Measurements from ENCODE around the gene RGS8. TPM values are rescaled to one million over a fixed set of nuclear protein-coding genes. Genes with fewer than 3 reads are reported as not detected.

RGS8 gene
- total and polyA plus RNA-seq, 2 experiments from 2014 or later, result not detected

DNA sequence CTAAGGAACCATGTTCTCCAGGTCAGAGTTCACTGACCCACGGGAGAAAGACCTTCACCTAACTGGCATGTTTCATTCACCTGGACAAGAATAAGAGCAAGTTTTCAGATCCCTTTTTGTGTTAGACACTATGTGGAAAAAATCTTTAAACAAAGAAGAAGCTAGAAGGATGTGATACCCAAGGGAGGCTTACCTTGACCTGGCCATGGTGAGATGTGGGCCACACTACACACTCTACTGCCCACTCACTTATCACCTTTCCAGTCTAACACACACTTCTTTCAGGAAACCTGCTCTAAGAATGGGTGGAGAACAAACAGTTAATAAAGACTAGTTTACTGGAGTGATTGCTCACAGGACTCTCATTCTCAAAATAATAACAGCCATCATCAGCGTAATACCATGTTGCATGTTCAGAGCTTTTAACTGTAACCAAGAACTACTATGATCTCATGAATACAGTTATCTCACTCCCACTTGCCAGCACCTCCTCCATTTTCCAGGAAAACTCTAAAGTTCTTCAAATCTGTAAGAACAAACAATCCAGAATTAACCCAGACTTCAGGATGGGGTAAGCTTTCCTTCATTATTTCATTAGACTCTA, 1.4 kb downstream of the RGS8 start:
- no peaks in the 10 kb centered on the region for H3K9me3 ChIP-seq (ENCODE audit: low read depth)
- H3K79me2 ChIP-seq (ENCODE audit: insufficient read depth), result no peaks in the 10 kb centered on the region
- H3K36me3 ChIP-seq (ENCODE audit: low read depth), result no peaks in the 10 kb centered on the region
- peaks cover 21% of the 10 kb centered on the region for H3K27me3 ChIP-seq (replicated peaks; ENCODE audit: insufficient read depth)
- in situ Hi-C loops (cut with MboI), result no loop called here
- DNase-seq, result no peak
- no peaks in the 10 kb centered on the region for H4K20me1 ChIP-seq (ENCODE audit: insufficient read depth)
- H3K9me2 ChIP-seq (ENCODE audit: insufficient read depth), result no peaks in the 10 kb centered on the region
- 42% methylated on average over 2 of the region's 2 CpGs for WGBS, 2 experiments (ENCODE audit: low coverage in 1 of 2, low lambda C conversion rate in 2 of 2, missing lambda C conversion rate in 2 of 2)
- TF ChIP-seq EZH2 (IDR thresholded peaks at IDR 0.05; ENCODE audit: insufficient read depth, poor library complexity, severe bottlenecking), result no peak
- no peak overlapping the region for H3K4me2 ChIP-seq (ENCODE audit: unreplicated experiment)
- H3K4me3 ChIP-seq, result no peak overlapping the region
- H3K27ac ChIP-seq, result no peak overlapping the region
- H3K4me1 ChIP-seq (ENCODE audit: insufficient read depth), result no peaks in the 10 kb centered on the region
- no peak overlapping the region for H3K9ac ChIP-seq
- H2AFZ ChIP-seq, result no peak overlapping the region
- H3F3A ChIP-seq (ENCODE audit: insufficient read depth), result no peaks in the 10 kb centered on the region

DNA sequence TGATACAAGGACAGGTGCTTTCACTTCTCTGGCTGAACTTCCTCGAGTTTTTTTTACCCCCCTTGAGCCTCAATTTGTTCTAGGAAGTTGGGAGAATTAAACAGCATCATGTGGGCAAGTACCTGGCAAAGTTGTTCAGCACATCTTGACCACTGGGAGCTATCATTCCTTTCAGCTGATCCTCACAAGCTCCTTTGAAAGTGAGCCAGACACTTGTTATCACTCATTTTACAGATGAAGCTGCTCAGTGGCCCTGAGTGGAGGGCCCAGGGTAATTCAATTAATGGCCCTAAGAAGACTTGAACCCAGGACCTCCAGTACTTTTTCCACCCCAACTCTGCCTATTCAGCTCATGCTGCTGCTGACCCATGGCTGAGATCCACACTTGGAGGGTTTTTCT, 2.0 kb downstream of the RGS8 start:
- H3K4me2 ChIP-seq (ENCODE audit: unreplicated experiment), result no peak overlapping the region
- no peaks in the 10 kb centered on the region for H3K9me2 ChIP-seq (ENCODE audit: insufficient read depth)
- H4K20me1 ChIP-seq (ENCODE audit: insufficient read depth), result no peaks in the 10 kb centered on the region
- in situ Hi-C loops (cut with MboI), result no loop called here
- no peaks in the 10 kb centered on the region for H3K9me3 ChIP-seq (ENCODE audit: low read depth)
- DNase-seq, result no peak
- no peak overlapping the region for H3K4me3 ChIP-seq
- H3K27me3 ChIP-seq (replicated peaks; ENCODE audit: insufficient read depth), result peaks cover 24% of the 10 kb centered on the region
- TF ChIP-seq EZH2 (IDR thresholded peaks at IDR 0.05; ENCODE audit: insufficient read depth, poor library complexity, severe bottlenecking) (no peak), EZH2phosphoT487 (IDR thresholded peaks at IDR 0.05; ENCODE audit: insufficient read depth, low read depth) (no peak)
- H3K79me2 ChIP-seq (ENCODE audit: insufficient read depth), result no peaks in the 10 kb centered on the region
- H3K4me1 ChIP-seq (ENCODE audit: insufficient read depth), result no peaks in the 10 kb centered on the region
- H3F3A ChIP-seq (ENCODE audit: insufficient read depth), result no peaks in the 10 kb centered on the region
- no peak overlapping the region for H3K27ac ChIP-seq
- WGBS, 2 experiments (ENCODE audit: low coverage in 1 of 2, low lambda C conversion rate in 2 of 2, missing lambda C conversion rate in 2 of 2), result 0 to 3% methylated on average over 1 of the region's 1 CpG
- no peak overlapping the region for H3K9ac ChIP-seq
- H2AFZ ChIP-seq, result no peak overlapping the region
- H3K36me3 ChIP-seq (ENCODE audit: low read depth), result no peaks in the 10 kb centered on the region

DNA sequence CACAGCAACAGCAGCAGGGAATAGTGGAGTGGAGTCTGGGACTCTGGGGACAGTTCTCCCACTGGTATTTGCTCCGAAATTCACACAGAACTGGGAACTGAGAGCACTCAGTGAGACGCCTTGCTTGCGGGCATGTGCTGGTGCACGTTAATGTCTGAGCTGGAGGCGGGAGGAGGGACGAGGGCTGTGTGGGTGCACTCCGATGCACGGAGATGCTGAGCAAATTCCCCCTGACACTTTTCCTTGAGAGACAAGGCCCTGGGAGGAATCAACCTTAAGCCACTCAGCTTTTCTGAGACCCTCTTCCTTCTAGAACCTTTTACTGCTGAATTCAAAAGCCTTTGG, 2.8 kb downstream of the RGS8 start:
- Histone ChIP-seq H3K27me3 (replicated peaks; ENCODE audit: insufficient read depth) (peaks cover 33% of the 10 kb centered on the region), H3F3A (ENCODE audit: insufficient read depth) (no peaks in the 10 kb centered on the region), H3K4me1 (ENCODE audit: insufficient read depth) (no peaks in the 10 kb centered on the region), H3K9me3 (ENCODE audit: low read depth) (no peaks in the 10 kb centered on the region), H3K4me3 (no peak overlapping the region), H3K9me2 (ENCODE audit: insufficient read depth) (no peaks in the 10 kb centered on the region), H3K9ac (no peak overlapping the region), H3K27ac (no peak overlapping the region), H4K20me1 (ENCODE audit: insufficient read depth) (no peaks in the 10 kb centered on the region), H2AFZ (no peak overlapping the region), H3K4me2 (ENCODE audit: unreplicated experiment) (no peak overlapping the region), H3K79me2 (ENCODE audit: insufficient read depth) (no peaks in the 10 kb centered on the region), H3K36me3 (ENCODE audit: low read depth) (no peaks in the 10 kb centered on the region)
- in situ Hi-C loops (cut with MboI), result no loop called here
- WGBS, 2 experiments (ENCODE audit: low coverage in 1 of 2, low lambda C conversion rate in 2 of 2, missing lambda C conversion rate in 2 of 2), result 74 to 79% methylated on average over 8 of the region's 8 CpGs
- no peak for TF ChIP-seq EZH2phosphoT487 (IDR thresholded peaks at IDR 0.05; ENCODE audit: insufficient read depth, low read depth)
- no peak for TF ChIP-seq EZH2 (IDR thresholded peaks at IDR 0.05; ENCODE audit: insufficient read depth, poor library complexity, severe bottlenecking)
- DNase-seq, result no peak

DNA sequence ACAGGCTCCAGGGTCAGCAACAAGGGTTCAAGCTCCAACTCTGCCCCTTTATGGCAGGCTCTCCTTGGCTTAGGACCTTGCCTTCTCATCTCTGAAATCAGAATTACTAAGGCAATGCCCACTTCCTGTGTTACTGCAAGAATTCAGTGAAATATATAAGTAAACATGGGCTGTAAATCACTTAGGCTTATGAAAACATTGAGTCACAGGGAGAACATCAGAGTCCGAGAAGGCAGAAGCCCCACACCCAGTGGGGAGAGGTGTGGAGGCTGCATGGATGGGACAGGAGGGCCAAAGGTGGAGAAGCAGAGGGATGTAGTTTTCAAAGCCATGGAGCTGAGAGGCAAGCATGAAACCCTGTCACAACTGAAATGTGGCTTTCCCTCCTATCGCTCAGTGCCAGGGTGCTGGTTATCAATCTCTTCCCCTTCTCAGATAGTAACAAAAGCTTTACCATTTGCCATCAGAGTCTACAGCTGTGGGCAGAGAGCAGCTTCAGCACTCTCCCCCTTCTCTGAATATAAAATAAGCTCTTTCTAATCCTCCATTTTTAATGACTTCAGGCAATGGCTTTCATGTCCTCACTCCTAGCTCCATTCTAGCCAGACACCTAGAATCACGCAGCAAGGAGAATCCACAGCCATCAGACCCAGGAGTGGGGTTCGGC, 3.4 kb downstream of the RGS8 start:
- Histone ChIP-seq H3F3A (ENCODE audit: insufficient read depth) (no peaks in the 10 kb centered on the region), H2AFZ (no peak overlapping the region), H3K4me2 (ENCODE audit: unreplicated experiment) (no peak overlapping the region), H3K79me2 (ENCODE audit: insufficient read depth) (no peaks in the 10 kb centered on the region), H3K9me2 (ENCODE audit: insufficient read depth) (no peaks in the 10 kb centered on the region), H3K27ac (no peak overlapping the region), H3K9me3 (ENCODE audit: low read depth) (no peaks in the 10 kb centered on the region), H3K27me3 (replicated peaks; ENCODE audit: insufficient read depth) (peaks cover 36% of the 10 kb centered on the region), H4K20me1 (ENCODE audit: insufficient read depth) (no peaks in the 10 kb centered on the region), H3K36me3 (ENCODE audit: low read depth) (no peaks in the 10 kb centered on the region), H3K4me3 (no peak overlapping the region), H3K4me1 (ENCODE audit: insufficient read depth) (no peaks in the 10 kb centered on the region), H3K9ac (no peak overlapping the region)
- no peak for DNase-seq
- in situ Hi-C loops (cut with MboI), result no loop called here
- 62 to 63% methylated on average over 4 of the region's 4 CpGs for WGBS, 2 experiments (ENCODE audit: low coverage in 1 of 2, low lambda C conversion rate in 2 of 2, missing lambda C conversion rate in 2 of 2)
- no peak for TF ChIP-seq EZH2 (IDR thresholded peaks at IDR 0.05; ENCODE audit: insufficient read depth, poor library complexity, severe bottlenecking)
- no peak for TF ChIP-seq EZH2phosphoT487 (IDR thresholded peaks at IDR 0.05; ENCODE audit: insufficient read depth, low read depth)
